ENCODE measurements around the gene PARP2.

The PARP2 gene

DNA sequence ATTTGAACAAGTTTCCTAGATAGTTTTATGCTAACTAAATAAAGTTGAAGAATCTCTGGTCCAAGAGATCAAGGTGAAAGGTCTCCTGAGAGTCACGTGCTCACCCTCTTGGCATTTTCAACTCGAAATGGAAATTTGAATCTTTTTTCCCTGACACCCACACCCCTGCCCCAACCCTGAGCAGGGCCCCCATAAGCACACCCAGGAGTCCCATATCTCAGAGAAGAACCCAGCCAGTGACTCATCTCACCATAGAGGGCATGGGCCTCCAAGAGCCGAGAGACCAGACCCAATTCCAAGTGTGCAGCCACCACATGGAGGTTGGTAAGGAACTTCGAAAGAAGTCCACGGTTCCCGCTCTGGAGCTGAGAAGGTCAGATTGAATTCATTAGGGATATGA is 37.2 kb downstream of the PARP2 start:
- Histone ChIP-seq H3K4me1 (ENCODE audit: insufficient read depth, low read length, poor library complexity, severe bottlenecking) (no peaks in the 10 kb centered on the region), H3K9ac (ENCODE audit: low read depth, low read length, poor library complexity, severe bottlenecking) (no peak overlapping the region), H3K4me3 (ENCODE audit: low read length, poor library complexity, severe bottlenecking) (no peak overlapping the region), H3K9me2 (replicated peaks; ENCODE audit: low read depth, low read length) (no peaks in the 10 kb centered on the region), H3K9me3 (ENCODE audit: insufficient read depth, low read depth, low read length) (no peaks in the 10 kb centered on the region), H2AFZ (ENCODE audit: low read length) (no peak overlapping the region), H3K79me2 (ENCODE audit: insufficient read depth, low read length) (no peaks in the 10 kb centered on the region), H3F3A (ENCODE audit: low read depth) (no peaks in the 10 kb centered on the region), H4K20me1 (ENCODE audit: insufficient read depth, low read length, poor library complexity, severe bottlenecking) (no peaks in the 10 kb centered on the region), H3K27me3 (ENCODE audit: insufficient read depth, low read length, poor library complexity, severe bottlenecking) (no peaks in the 10 kb centered on the region), H3K4me2 (ENCODE audit: low read depth, low read length, poor library complexity, severe bottlenecking) (no peak overlapping the region), H3K36me3 (ENCODE audit: insufficient read depth, low read length) (peaks cover 93% of the 10 kb centered on the region; the same call in 1 of the 2 replicates)
- TF ChIP-seq EZH2phosphoT487 (IDR thresholded peaks at IDR 0.05; ENCODE audit: borderline replicate concordance) (no peak), CTCF (conservative IDR thresholded peaks at IDR 0.05; ENCODE audit: low read length) (no peak)

- TF ChIP-seq CTCF (conservative IDR thresholded peaks at IDR 0.05; ENCODE audit: low read length) (no peak), EZH2phosphoT487 (IDR thresholded peaks at IDR 0.05; ENCODE audit: borderline replicate concordance) (no peak)
- Histone ChIP-seq H3K4me2 (ENCODE audit: low read depth, low read length, poor library complexity, severe bottlenecking) (no peak overlapping the region), H3K9me3 (ENCODE audit: insufficient read depth, low read depth, low read length) (no peaks in the 10 kb centered on the region), H3K9me2 (replicated peaks; ENCODE audit: low read depth, low read length) (no peaks in the 10 kb centered on the region), H3K4me1 (ENCODE audit: insufficient read depth, low read length, poor library complexity, severe bottlenecking) (no peaks in the 10 kb centered on the region), H3K36me3 (ENCODE audit: insufficient read depth, low read length) (peaks cover 95% of the 10 kb centered on the region; the same call in 1 of the 2 replicates), H3F3A (ENCODE audit: low read depth) (no peaks in the 10 kb centered on the region), H3K4me3 (ENCODE audit: low read length, poor library complexity, severe bottlenecking) (no peak overlapping the region), H3K9ac (ENCODE audit: low read depth, low read length, poor library complexity, severe bottlenecking) (no peak overlapping the region), H3K27me3 (ENCODE audit: insufficient read depth, low read length, poor library complexity, severe bottlenecking) (no peaks in the 10 kb centered on the region), H2AFZ (ENCODE audit: low read length) (no peak overlapping the region), H4K20me1 (ENCODE audit: insufficient read depth, low read length, poor library complexity, severe bottlenecking) (no peaks in the 10 kb centered on the region), H3K79me2 (ENCODE audit: insufficient read depth, low read length) (no peaks in the 10 kb centered on the region)
These were observed 37.9 kb downstream of the PARP2 start for GRCh38 chr14:20381341-20381740.

DNA sequence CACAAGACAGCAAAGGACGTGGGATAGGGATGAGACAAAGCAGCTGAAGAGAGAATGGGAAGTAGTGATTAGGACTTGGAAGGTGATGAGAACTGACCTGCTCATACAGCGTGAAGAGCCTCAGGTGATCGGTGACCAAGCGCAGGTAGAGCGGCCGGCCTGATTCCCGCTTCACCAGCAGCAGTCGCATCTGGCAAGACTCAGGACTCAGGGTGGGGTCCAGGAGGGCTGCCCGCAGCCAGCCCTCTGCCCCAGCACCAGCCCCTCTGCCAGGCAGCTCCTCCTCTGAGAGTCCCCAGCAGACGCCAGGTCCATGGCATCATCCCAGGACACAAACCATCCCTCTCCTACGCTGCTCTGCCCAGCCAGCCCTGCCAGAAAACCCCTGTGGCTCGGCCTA is 39.1 kb downstream of the PARP2 start:
- Histone ChIP-seq H3K27me3 (ENCODE audit: insufficient read depth, low read length, poor library complexity, severe bottlenecking) (no peaks in the 10 kb centered on the region), H3K4me2 (ENCODE audit: low read depth, low read length, poor library complexity, severe bottlenecking) (no peak overlapping the region), H4K20me1 (ENCODE audit: insufficient read depth, low read length, poor library complexity, severe bottlenecking) (no peaks in the 10 kb centered on the region), H3F3A (ENCODE audit: low read depth) (no peaks in the 10 kb centered on the region), H3K9ac (ENCODE audit: low read depth, low read length, poor library complexity, severe bottlenecking) (no peak overlapping the region), H3K9me2 (replicated peaks; ENCODE audit: low read depth, low read length) (no peaks in the 10 kb centered on the region), H3K79me2 (ENCODE audit: insufficient read depth, low read length) (no peaks in the 10 kb centered on the region), H3K36me3 (ENCODE audit: insufficient read depth, low read length) (peaks cover 91% of the 10 kb centered on the region; the same call in 1 of the 2 replicates), H3K4me3 (ENCODE audit: low read length, poor library complexity, severe bottlenecking) (no peak overlapping the region), H3K4me1 (ENCODE audit: insufficient read depth, low read length, poor library complexity, severe bottlenecking) (no peaks in the 10 kb centered on the region), H3K9me3 (ENCODE audit: insufficient read depth, low read depth, low read length) (no peaks in the 10 kb centered on the region), H2AFZ (ENCODE audit: low read length) (no peak overlapping the region)
- TF ChIP-seq CTCF (conservative IDR thresholded peaks at IDR 0.05; ENCODE audit: low read length), result no peak
- TF ChIP-seq EZH2phosphoT487 (IDR thresholded peaks at IDR 0.05; ENCODE audit: borderline replicate concordance), result no peak
